ENCODE data around the gene HDAC3. TPM values are rescaled to one million over a fixed set of nuclear protein-coding genes. Genes with fewer than 3 reads are reported as not detected.

HDAC3 gene
- total RNA-seq (2022; extraction: Qiagen RNA extraction) = 47.2 to 51.9 TPM (median 48.5 TPM) in 5 replicates

DNA sequence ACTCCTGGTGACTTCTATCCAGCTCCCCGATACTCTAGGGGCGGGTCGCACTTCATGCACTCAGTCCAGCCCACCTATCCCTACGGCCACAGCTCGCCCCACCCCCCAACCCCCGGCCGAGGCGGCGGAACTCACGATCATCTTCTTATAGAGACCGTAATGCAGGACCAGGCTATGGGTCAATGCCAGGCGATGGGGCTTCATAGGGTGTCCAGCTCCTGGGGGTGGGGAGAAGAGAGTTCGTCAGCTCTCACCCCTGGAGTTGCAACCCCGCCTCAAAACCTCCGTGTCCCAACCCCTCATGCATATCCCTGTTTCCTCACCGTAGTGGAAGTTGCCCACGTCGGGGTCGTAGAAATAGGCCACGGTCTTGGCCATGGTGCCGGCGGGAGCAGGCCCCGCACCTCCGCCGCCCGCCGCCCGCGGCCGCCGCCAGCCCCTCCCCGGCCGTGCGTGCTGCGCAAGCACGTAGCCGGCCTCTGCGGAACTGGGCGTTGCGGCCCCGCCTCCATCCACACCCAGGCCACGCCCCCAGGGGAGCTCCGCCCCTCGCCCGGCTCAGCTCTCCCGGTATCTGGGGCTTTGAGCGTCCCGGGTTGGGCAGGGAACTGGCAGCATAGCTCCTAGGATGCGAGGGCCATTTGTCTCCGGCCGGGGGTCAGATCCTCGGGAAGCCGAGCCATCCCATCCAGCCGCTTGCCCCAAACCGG, at the start of gene HDAC3, which contains the start of gene RELL2:
HDAC3 (minus strand) TSS at position 437 of the 710 bp plus-strand sequence; CDS start at position 378, 59 bp downstream.
RELL2 (plus strand) TSS at position 585 of the 710 bp plus-strand sequence. CDS start 1,229 bp downstream, outside the sequence.

DNA sequence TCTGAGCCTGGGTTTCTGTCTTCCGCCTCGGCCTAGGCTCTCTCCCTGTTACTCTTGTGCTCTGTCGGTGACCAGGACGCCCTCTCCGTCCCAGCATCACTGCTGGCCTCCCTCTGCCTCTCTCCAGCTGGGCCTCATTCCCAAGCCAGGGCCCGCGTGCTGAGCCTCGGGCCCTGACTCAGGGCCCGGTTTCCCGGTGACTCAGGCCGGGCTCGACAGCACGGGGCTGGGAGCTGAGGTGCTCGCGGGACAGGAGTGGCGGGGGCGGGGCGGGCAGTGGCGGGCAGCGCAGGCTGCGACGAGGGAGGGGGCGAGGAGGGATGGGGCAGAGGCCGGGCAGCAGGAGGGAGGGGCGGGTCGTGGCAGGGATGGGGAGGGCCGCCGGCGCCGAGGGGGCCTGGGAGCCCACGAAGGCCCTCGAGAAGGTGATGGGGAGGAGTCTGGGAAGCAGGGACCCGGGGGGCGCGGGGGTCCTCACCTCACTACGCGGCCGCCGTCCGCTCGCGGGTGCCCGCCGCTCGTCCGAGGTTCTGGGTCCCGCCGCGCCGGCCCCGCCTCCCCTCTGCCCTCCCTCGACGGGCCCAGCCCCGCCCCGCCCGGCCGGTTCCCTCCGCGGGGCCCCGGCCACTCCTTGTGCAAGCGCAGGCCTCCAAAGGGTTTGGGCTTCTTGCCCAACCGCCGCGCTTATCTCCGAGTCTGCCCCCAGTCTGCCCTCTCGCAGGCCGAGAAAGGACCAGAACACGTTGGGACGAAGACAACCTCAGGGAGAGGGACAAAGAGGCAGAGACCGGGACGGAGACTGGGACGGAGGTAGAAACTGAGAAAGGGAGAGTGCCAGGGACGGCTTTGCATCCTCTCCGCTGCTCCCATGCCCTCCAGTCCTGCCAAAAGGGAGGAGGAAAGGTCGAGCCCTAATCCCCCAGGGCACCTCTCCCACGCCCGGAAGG, 45.3 kb upstream of the HDAC3 start, which contains the start of gene ARAP3:
ARAP3 (minus strand) TSS at position 536 of the 947 bp plus-strand sequence. CDS start 1,744 bp downstream, outside the sequence.

DNA sequence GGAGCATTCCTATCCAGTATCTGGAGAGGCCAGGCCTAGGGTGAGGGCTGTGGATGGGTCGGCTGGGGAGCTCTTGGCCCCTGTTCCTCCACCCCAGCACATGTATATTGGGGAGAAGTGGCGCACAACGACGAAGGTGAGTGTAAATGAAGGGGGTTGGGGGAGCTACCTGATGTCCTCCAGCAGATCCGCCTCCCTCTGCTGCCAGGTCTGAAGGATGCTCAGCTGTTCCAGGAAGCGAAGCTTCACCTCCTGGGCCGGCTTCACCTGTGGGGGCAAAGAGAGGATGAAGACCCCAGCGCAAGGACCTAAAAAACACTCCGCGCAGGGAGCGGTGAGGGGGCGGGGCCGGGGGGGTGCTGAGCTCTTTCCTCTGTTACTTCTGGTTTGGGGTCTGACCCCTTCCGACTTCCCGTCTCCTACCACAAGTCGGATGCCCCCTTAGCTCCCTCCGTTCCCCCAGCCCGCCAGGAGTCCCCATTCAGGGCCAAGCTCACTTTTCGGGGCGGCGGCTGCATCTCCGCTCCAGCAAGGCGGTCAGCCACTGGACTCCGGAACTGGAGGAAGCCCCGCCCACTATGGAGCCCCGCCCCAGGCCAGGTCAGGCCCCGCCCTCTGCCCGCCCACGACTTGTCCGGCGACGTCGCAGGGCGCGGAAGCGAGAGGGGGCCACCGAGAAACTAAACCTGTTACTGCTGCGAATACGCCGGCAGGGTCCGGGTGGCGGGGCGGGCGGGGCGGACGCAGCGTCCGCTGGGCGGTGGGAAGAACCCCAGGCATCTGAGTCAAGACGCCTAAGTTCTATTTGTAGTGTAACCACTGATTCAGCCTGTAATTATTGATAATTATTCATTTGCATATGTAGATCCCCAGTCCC, 14.4 kb upstream of the HDAC3 start, which contains the start of gene FCHSD1:
FCHSD1 (minus strand) TSS at position 568 of the 877 bp plus-strand sequence; CDS start at position 518, 50 bp downstream.

DNA sequence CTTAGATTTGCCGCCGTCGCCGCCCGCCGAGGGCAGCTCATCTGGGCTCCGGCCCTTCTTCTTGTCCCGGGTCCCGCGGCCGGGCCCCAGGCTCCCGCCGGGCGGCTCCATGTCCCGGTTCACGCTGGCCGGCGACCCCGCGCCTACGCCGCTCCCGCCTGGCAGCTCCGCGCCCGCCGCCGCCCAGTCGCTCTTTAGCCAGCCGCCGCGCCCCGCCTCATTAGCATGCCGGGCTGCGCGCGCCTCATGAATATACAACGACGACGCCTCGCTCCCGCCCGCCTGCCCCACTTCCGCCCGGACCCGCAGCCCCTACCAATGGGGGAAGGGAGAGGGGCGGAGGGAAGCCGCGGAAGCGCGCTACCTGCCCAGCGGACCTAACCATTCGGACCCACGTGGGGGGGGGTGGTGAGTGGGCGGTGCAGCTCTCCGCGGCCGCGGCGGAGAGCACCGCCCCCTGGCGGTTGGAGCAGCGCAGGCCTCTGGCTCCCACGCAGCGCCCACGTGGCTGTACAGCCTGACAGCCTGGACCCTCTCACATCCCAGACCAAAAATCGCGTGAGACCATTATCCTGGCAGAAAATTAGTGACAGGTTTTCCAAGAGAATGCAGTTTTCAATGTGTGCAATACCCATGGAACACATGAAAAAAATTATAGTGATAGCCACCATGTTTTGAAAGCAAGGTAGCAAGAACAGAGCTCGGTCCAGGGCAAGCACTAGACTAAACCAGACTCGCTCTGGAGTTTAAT, 17.7 kb downstream of the HDAC3 start, which contains the start of gene DIAPH1:
DIAPH1 (minus strand) TSS at position 197 of the 751 bp plus-strand sequence; CDS start at position 111, 86 bp downstream.

Other genes starting within 250 kb of the HDAC3 start
- 0.56 to 1.1 TPM (median 0.85 TPM) in 5 replicates for gene PCDHGB4, start 249.2 kb downstream of the HDAC3 start, total RNA-seq (2022; extraction: Qiagen RNA extraction)
- gene PCDHGA8, start 244.2 kb downstream of the HDAC3 start, total RNA-seq (2022; extraction: Qiagen RNA extraction) = 0.02 to 0.05 TPM (median 0.05 TPM) in 3 of 5 replicates, not detected in the others
- 2.0 to 2.6 TPM (median 2.3 TPM) in 5 replicates for gene PCDHGB5, start 238.9 kb downstream of the HDAC3 start, total RNA-seq (2022; extraction: Qiagen RNA extraction)
- gene PCDHGA9, start 234.1 kb downstream of the HDAC3 start, total RNA-seq (2022; extraction: Qiagen RNA extraction) = 0.05 to 0.07 TPM (median 0.07 TPM) in 4 of 5 replicates, not detected in the other
- 0.05 to 0.18 TPM (median 0.10 TPM) in 5 replicates for gene PCDHGB6, start 228.8 kb downstream of the HDAC3 start, total RNA-seq (2022; extraction: Qiagen RNA extraction)
- gene PCDHGA10, start 223.9 kb downstream of the HDAC3 start, total RNA-seq (2022; extraction: Qiagen RNA extraction) = 0.02 to 0.03 TPM (median 0.02 TPM) in 3 of 5 replicates, not detected in the others
- 0.02 to 0.08 TPM (median 0.07 TPM) in 5 replicates for gene PCDHGB7, start 219.2 kb downstream of the HDAC3 start, total RNA-seq (2022; extraction: Qiagen RNA extraction)
- 0.02 to 0.06 TPM (median 0.02 TPM) in 3 of 5 replicates, not detected in the others for gene PCDHGA11, start 215.8 kb downstream of the HDAC3 start, total RNA-seq (2022; extraction: Qiagen RNA extraction)
- gene PCDHGA12, start 206.3 kb downstream of the HDAC3 start, total RNA-seq (2022; extraction: Qiagen RNA extraction) = 0.03 TPM in 2 of 5 replicates, not detected in the others
- gene PCDHGC3, start 160.9 kb downstream of the HDAC3 start, total RNA-seq (2022; extraction: Qiagen RNA extraction) = 5.3 to 6.9 TPM (median 6.2 TPM) in 5 replicates
- gene PCDHGC4, start 151.8 kb downstream of the HDAC3 start, total RNA-seq (2022; extraction: Qiagen RNA extraction) = not detected in 5 replicates
- gene PCDHGC5, start 147.8 kb downstream of the HDAC3 start, total RNA-seq (2022; extraction: Qiagen RNA extraction) = 0.02 TPM in 1 of 5 replicates, not detected in the others
- gene DIAPH1, start 17.8 kb downstream of the HDAC3 start, total RNA-seq (2022; extraction: Qiagen RNA extraction) = 94.5 to 109 TPM (median 96.9 TPM) in 5 replicates
- gene RELL2, start 148 bp upstream of the HDAC3 start, total RNA-seq (2022; extraction: Qiagen RNA extraction) = 3.7 to 5.0 TPM (median 4.3 TPM) in 5 replicates
- gene FCHSD1, start 14.6 kb upstream of the HDAC3 start, total RNA-seq (2022; extraction: Qiagen RNA extraction) = 6.0 to 11.1 TPM (median 8.8 TPM) in 5 replicates
- 4.0 to 4.6 TPM (median 4.2 TPM) in 5 replicates for gene ARAP3, start 45.4 kb upstream of the HDAC3 start, total RNA-seq (2022; extraction: Qiagen RNA extraction)
- 1.9 to 4.5 TPM (median 3.4 TPM) in 5 replicates for gene PCDH1, start 241.6 kb upstream of the HDAC3 start, total RNA-seq (2022; extraction: Qiagen RNA extraction)